ENCODE measurements around the gene ABCA1. TPM values are rescaled to one million over a fixed set of nuclear protein-coding genes. Genes with fewer than 3 reads are reported as not detected.

The ABCA1 gene
- total RNA-seq, 2 experiments from 2014 or later: 0.25 to 0.40 TPM

DNA sequence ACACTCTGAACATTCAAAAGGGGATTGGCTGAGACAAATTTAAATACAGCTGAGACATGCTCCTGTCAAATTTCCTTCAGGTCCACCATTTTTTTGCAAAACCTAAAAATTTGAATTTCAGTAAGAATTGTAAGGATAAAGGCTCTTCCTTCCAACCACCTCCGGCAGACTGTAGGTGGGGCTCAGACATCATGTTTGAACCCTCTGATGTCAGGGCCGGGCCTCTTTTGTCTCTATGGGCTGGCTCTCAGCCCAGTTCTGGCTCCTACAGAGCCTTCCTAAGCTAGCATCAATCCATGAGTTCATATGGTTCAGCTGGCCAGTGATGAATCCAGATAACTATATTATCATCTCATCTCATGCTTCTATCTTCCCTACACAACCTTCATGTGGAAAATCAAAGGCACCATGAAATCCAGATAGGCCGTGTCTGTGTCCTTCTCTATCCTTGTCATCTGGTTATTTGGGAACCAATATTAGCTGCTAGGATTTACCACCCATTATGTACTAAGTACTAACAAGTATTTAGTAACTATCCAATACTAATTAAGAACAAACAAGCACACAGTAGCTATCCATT is 119.8 kb downstream of the ABCA1 start:
- H3K27me3 Mint-ChIP-seq: no peaks in the 10 kb centered on the region
- H3K4me1 Mint-ChIP-seq: no peaks in the 10 kb centered on the region
- H3K27ac Mint-ChIP-seq: no peak overlapping the region
- H3K9me3 Mint-ChIP-seq: no peaks in the 10 kb centered on the region
- ChIA-PET CTCF (interaction anchor here (1.0 kb wide), 1 partner anchor 9 kb away, joined by 3 read pairs; no protein-coding TSS in a partner anchor), POLR2A (no interaction called here)
- no peak for DNase-seq
- no peak overlapping the region for H3K4me3 Mint-ChIP-seq
- H3K36me3 Mint-ChIP-seq (ENCODE audit: low read depth): no peaks in the 10 kb centered on the region

DNA sequence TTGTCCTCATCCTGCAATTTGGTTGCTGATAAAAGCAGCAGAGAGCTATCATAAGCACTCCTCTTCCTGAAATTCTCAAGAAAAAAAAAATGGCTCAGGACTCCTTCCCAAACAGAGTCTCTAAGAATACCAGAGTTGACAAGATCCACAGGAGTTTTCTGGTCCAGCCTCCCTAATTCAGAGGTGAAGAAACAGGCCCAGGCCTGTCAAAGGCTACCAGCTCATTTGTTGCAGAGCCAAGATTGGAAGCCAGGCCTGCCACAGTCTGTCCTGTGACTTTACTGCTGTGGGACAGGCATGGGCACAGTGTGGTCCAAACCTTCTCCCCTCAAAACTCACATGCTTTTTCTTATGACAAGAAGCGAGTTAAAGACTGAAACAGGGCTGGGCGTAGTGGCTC is 122.5 kb downstream of the ABCA1 start:
- CTCF ChIA-PET: interaction anchor here (1.1 kb wide), 1 partner anchor 58 kb away, joined by 3 read pairs; no protein-coding TSS in a partner anchor

DNA sequence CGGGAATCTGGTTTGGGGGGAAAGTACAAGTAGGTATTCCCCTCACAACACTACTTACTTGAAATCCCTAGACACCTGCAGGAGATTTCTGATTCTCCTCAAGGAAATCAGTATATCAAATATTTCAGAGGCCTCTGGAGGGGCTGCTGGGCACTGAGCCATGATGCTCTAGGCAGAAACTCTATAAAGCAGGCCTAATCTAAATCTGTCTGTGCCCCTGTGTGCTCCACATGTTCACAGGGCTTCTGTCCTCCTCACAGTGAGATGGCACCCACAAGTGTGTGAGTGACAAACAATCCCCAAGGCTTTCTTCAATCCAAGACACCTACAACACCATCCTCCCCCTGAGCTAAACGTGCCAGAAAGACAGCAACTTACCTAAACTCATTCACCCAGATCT is 125.0 kb downstream of the ABCA1 start:
- no peaks in the 10 kb centered on the region for H3K27me3 Mint-ChIP-seq
- POLR2A ChIA-PET: no interaction called here
- no peak for DNase-seq

More for the DNA sequence above, 122.5 kb downstream of the ABCA1 start:
- no peak for DNase-seq
- Mint-ChIP-seq H3K4me1 (no peaks in the 10 kb centered on the region), H3K27me3 (no peaks in the 10 kb centered on the region), H3K4me3 (no peak overlapping the region), H3K27ac (no peak overlapping the region), H3K9me3 (no peaks in the 10 kb centered on the region), H3K36me3 (ENCODE audit: low read depth) (no peaks in the 10 kb centered on the region)
- POLR2A ChIA-PET: no interaction called here

GRCh38 chr9:104802110-104802509 is 125.8 kb downstream of the ABCA1 start:
- Mint-ChIP-seq H3K4me3 (no peak overlapping the region), H3K9me3 (no peaks in the 10 kb centered on the region), H3K27me3 (no peaks in the 10 kb centered on the region), H3K36me3 (ENCODE audit: low read depth) (no peaks in the 10 kb centered on the region), H3K4me1 (no peaks in the 10 kb centered on the region), H3K27ac (no peak overlapping the region)
- ChIA-PET CTCF (no interaction called here), POLR2A (no interaction called here)
- no peak for DNase-seq

More for the DNA sequence above, 125.0 kb downstream of the ABCA1 start:
- no peaks in the 10 kb centered on the region for H3K36me3 Mint-ChIP-seq (ENCODE audit: low read depth)
- H3K4me3 Mint-ChIP-seq: no peak overlapping the region
- H3K27ac Mint-ChIP-seq: no peak overlapping the region
- CTCF ChIA-PET: no interaction called here
- H3K9me3 Mint-ChIP-seq: no peaks in the 10 kb centered on the region
- H3K4me1 Mint-ChIP-seq: no peaks in the 10 kb centered on the region

DNA sequence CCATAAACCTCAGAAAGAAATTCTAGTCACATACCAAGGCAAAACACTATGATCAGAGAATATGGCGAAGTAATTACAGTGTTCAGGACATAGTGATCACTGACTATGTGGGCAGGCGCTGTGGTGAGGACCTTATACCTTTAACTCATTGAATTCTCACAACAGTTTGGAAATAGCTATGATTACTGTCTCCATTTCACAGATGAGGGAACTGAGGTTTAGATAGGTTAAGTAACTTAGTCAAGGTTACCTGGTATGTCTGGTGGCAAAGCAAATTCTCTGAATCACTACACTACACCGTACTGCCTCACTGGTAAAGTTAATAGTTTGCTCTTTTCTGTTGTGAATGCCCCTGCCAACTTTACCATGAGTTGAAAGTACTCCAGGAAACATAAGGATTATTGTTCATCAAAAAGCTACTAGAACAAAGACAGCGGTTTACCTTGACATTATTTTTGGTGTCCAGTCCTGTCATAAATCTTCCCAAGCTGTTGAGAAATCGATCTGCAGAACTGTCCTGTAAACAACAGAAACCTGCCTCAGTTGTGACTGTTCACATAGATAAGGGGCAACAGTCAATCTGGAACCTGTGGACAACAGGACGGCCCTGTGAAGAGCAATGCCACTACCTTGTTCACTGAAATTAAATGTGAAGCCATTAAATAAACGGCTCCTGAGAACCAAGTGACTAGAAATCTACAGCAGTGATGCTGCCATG is 127.7 kb downstream of the ABCA1 start:
- H3K36me3 Mint-ChIP-seq (ENCODE audit: low read depth): no peaks in the 10 kb centered on the region
- no peak overlapping the region for H3K4me3 Mint-ChIP-seq

DNA sequence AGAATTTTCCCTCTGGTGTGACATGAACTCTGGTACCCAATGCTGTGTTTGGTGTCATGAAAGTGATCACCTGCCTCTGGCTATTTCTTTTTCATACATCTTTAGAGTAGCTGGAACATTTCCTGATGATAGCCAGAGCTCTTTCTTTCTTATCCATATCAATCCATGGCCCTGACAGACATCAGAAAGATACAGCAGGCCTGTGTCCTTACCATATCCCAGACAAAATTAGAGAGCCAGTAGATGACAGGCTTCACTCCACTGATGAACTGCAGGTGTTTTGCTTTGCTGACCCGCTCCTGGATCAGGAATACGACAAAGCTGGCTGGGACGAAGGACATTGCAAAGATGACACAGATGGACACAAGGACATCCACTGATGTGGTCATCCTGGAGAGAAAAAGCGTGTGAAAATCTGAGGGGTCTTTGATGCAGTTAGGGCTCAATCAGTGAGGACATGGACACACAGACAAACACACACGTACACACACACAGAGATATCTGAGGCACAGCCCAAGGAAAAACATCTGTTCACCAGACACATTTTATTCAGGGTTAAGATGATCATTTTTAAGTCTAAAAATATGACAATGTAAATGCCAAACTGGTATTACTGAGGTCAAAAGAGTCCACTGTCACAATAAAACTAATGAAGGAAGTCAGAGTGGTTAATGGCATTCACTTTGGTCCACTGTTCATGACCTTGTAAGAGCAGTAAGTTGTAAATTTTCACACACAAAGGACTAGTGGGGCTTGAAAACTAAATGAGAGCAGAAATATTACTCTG is 129.6 kb downstream of the ABCA1 start:
- H3K27me3 Mint-ChIP-seq: no peaks in the 10 kb centered on the region
- ChIA-PET CTCF (interaction anchor here (1.0 kb wide), 1 partner anchor 9 kb away, joined by 3 read pairs; no protein-coding TSS in a partner anchor), POLR2A (no interaction called here)
- H3K27ac Mint-ChIP-seq: no peak overlapping the region
- no peaks in the 10 kb centered on the region for H3K9me3 Mint-ChIP-seq
- no peak for DNase-seq
- peaks cover 2% of the 10 kb centered on the region for H3K4me1 Mint-ChIP-seq
- H3K4me3 Mint-ChIP-seq: no peak overlapping the region
- H3K36me3 Mint-ChIP-seq (ENCODE audit: low read depth): no peaks in the 10 kb centered on the region

More for the DNA sequence above, 127.7 kb downstream of the ABCA1 start:
- Mint-ChIP-seq H3K9me3 (no peaks in the 10 kb centered on the region), H3K27me3 (no peaks in the 10 kb centered on the region), H3K4me1 (no peaks in the 10 kb centered on the region), H3K27ac (no peak overlapping the region)
- CTCF ChIA-PET: no interaction called here
- DNase-seq: no peak
- POLR2A ChIA-PET: no interaction called here

- no peak overlapping the region for H3K27ac Mint-ChIP-seq
- no peaks in the 10 kb centered on the region for H3K27me3 Mint-ChIP-seq
- H3K4me1 Mint-ChIP-seq: peaks cover 2% of the 10 kb centered on the region
- no peaks in the 10 kb centered on the region for H3K9me3 Mint-ChIP-seq
- no peaks in the 10 kb centered on the region for H3K36me3 Mint-ChIP-seq (ENCODE audit: low read depth)
- no peak overlapping the region for H3K4me3 Mint-ChIP-seq
- ChIA-PET CTCF (no interaction called here), POLR2A (no interaction called here)
- no peak for DNase-seq
Observed at GRCh38 chr9:104795857-104796256, 132.1 kb downstream of the ABCA1 start.

DNA sequence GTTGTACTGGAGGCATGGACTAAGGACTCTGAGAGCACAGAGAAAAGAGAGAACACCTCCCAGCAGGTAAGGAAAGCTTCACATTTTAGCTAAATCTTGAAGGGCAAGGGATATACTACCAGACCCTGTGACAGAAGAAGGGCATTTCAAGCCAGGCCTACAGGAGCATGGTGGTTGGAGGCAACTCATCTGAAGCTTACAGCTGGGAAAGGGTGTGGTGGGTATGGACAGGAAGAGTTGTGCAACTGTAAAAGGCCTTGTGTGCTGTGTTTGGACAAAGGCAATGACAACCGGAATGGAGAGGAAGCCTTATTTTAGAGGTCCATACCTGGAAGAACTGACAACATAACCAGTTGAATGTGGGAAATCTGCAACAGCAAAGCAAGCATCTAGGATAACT is 132.9 kb downstream of the ABCA1 start:
- H3K4me1 Mint-ChIP-seq: peaks cover 2% of the 10 kb centered on the region
- no peaks in the 10 kb centered on the region for H3K36me3 Mint-ChIP-seq (ENCODE audit: low read depth)
- no peak overlapping the region for H3K4me3 Mint-ChIP-seq
- no peak overlapping the region for H3K27ac Mint-ChIP-seq
- POLR2A ChIA-PET: no interaction called here
- no peaks in the 10 kb centered on the region for H3K27me3 Mint-ChIP-seq
- H3K9me3 Mint-ChIP-seq: no peaks in the 10 kb centered on the region
- CTCF ChIA-PET: no interaction called here
- DNase-seq: no peak

GRCh38 chr9:104794070-104794469 is 133.9 kb downstream of the ABCA1 start:
- H3K27me3 Mint-ChIP-seq: no peaks in the 10 kb centered on the region
- CTCF ChIA-PET: no interaction called here
- no peak for DNase-seq

GRCh38 chr9:104788251-104788650 is 139.7 kb downstream of the ABCA1 start:
- ChIA-PET CTCF (interaction anchor here (1.0 kb wide), 1 partner anchor 14 kb away, joined by 4 read pairs; no protein-coding TSS in a partner anchor), POLR2A (no interaction called here)
- no peak overlapping the region for H3K4me3 Mint-ChIP-seq
- DNase-seq: no peak
- H3K4me1 Mint-ChIP-seq: no peaks in the 10 kb centered on the region
- no peaks in the 10 kb centered on the region for H3K27me3 Mint-ChIP-seq
- no peak overlapping the region for H3K27ac Mint-ChIP-seq
- no peaks in the 10 kb centered on the region for H3K9me3 Mint-ChIP-seq
- no peaks in the 10 kb centered on the region for H3K36me3 Mint-ChIP-seq (ENCODE audit: low read depth)

More at GRCh38 chr9:104794070-104794469, 133.9 kb downstream of the ABCA1 start:
- Mint-ChIP-seq H3K36me3 (ENCODE audit: low read depth) (no peaks in the 10 kb centered on the region), H3K4me3 (no peak overlapping the region), H3K4me1 (peaks cover 2% of the 10 kb centered on the region), H3K27ac (no peak overlapping the region), H3K9me3 (no peaks in the 10 kb centered on the region)
- POLR2A ChIA-PET: no interaction called here

DNA sequence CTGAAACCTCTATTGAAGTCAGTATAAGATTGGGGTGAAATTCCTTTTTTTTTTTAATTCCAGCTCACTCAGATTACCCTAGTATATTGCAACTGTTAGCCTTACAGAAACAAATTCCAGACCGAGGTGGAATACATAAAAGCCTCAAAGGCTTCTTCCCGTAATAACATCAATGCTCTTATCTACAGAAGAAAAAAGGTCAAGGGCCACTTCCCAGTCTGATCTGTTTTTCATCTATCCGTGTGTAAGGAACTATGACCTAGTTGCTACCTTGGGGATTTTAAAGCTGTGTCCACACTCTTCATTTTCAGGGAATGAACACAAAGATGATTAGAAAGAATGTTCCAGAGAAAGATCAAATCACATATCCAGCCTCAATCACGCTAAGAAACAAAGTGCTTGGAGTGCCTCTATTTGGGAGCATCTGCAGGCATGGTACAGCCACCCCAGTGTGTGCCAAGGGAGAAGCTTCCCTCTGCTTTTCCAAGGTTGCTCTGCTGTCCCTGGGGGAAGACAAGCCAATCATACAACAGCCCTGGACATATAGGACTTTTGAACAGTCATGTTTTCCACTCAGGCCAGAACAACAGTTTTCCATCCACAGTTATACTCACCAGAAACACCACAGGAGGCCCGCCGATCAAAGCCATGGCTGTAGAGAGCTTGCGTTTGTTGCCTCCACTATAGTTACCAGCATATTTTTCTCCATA is 140.5 kb downstream of the ABCA1 start:
- H3K9me3 Mint-ChIP-seq: no peaks in the 10 kb centered on the region
- H3K4me1 Mint-ChIP-seq: no peaks in the 10 kb centered on the region
- POLR2A ChIA-PET: no interaction called here
- CTCF ChIA-PET: interaction anchor here (0.7 to 1.0 kb wide), 2 partner anchors 14 to 274 kb away, joined by 4 to 6 read pairs; no protein-coding TSS in a partner anchor
- H3K27me3 Mint-ChIP-seq: no peaks in the 10 kb centered on the region
- no peak overlapping the region for H3K27ac Mint-ChIP-seq
- H3K36me3 Mint-ChIP-seq (ENCODE audit: low read depth): no peaks in the 10 kb centered on the region
- H3K4me3 Mint-ChIP-seq: no peak overlapping the region
- no peak for DNase-seq

GRCh38 chr9:104786293-104786692 is 141.7 kb downstream of the ABCA1 start:
- H3K9me3 Mint-ChIP-seq: no peaks in the 10 kb centered on the region
- H3K4me1 Mint-ChIP-seq: no peaks in the 10 kb centered on the region
- DNase-seq: no peak
- no peak overlapping the region for H3K27ac Mint-ChIP-seq
- ChIA-PET CTCF (no interaction called here), POLR2A (no interaction called here)
- H3K36me3 Mint-ChIP-seq (ENCODE audit: low read depth): no peaks in the 10 kb centered on the region
- no peak overlapping the region for H3K4me3 Mint-ChIP-seq
- H3K27me3 Mint-ChIP-seq: no peaks in the 10 kb centered on the region

- Mint-ChIP-seq H3K4me3 (no peak overlapping the region), H3K27ac (no peak overlapping the region), H3K9me3 (no peaks in the 10 kb centered on the region), H3K36me3 (ENCODE audit: low read depth) (no peaks in the 10 kb centered on the region), H3K4me1 (no peaks in the 10 kb centered on the region), H3K27me3 (no peaks in the 10 kb centered on the region)
- ChIA-PET POLR2A (no interaction called here), CTCF (no interaction called here)
- no peak for DNase-seq
Observed at GRCh38 chr9:104784098-104784497, 143.9 kb downstream of the ABCA1 start.

All from activated CD4-positive, alpha-beta T cell treated with anti-CD3 and anti-CD28 coated beads, Interleukin-2, amount 10 ng/mL, durations not matched to agents 7 days and 5 days (primary cell).